K562 (cell line): ENCODE data around the gene SLC35A2. TPM values are rescaled to one million over a fixed set of nuclear protein-coding genes. Genes with fewer than 3 reads are reported as not detected.

Source experiments
- BRD9 ChIP-seq: fragments of 450-650 bp; IDR thresholded peaks from 2 replicates; pipeline ENCODE4 v1.6.1; 2018; ENCODE audit warnings: low read depth; ENCODE audit not compliant: partially characterized antibody
- C11orf30 ChIP-seq: fragments of 450-650 bp; IDR thresholded peaks from 2 replicates; pipeline ENCODE4 v1.6.1; 2016; ENCODE audit warnings: low read depth, mild to moderate bottlenecking
- EHMT2 ChIP-seq: fragments of 450-650 bp; IDR thresholded peaks from 2 replicates; pipeline ENCODE4 v1.6.1; 2018; ENCODE audit warnings: antibody characterized with exemption
- EP400 ChIP-seq: fragments of 450-650 bp; IDR thresholded peaks from 2 replicates; pipeline ENCODE4 v1.6.1; 2017; ENCODE audit warnings: antibody characterized with exemption, mild to moderate bottlenecking, moderate library complexity
- FOXM1 ChIP-seq, 2 experiments: fragments of 450-650 bp in 1 of 2; sonication (generic) in 1 of 2; formaldehyde crosslinking in 1 of 2; IDR thresholded peaks; 2 replicates each; pipeline versions ENCODE4 v1.6.1 to v1.9.0; 2017 to 2022; ENCODE audit warnings: low read depth in 2 of 2, mild to moderate bottlenecking in 2 of 2, missing genetic modification reagents in 1 of 2, moderate library complexity in 1 of 2
- GTF2E2 ChIP-seq: fragments of 200-800 bp; sonication (Bioruptor generic); IDR thresholded peaks from 2 replicates; pipeline ENCODE4 v1.6.1; 2016; ENCODE audit warnings: missing genetic modification characterization, missing compliant biosample characterization
- HDAC1 ChIP-seq, 2 experiments: fragments of 450-650 bp; IDR thresholded peaks; 2 replicates each; pipeline ENCODE4 v1.6.1; 2016 to 2017; ENCODE audit warnings: inconsistent platforms in 1 of 2, mild to moderate bottlenecking in 1 of 2, moderate library complexity in 1 of 2
- IFI16 ChIP-seq: fragments of 250-450 bp; sonication (Bioruptor Pico); IDR thresholded peaks from 2 replicates; pipeline ENCODE4 v2.1.2; 2022; ENCODE audit warnings: mild to moderate bottlenecking, inconsistent platforms
- JUND ChIP-seq, 2 experiments: IDR thresholded peaks; 2 replicates in 1 of 2; 3 replicates in 1 of 2; pipeline ENCODE4 v1.6.1; 2011; ENCODE audit warnings: borderline replicate concordance in 2 of 2, low read depth in 2 of 2, low read length in 2 of 2, improper control_type of control experiment in 1 of 2, missing biosample characterization in 1 of 2, missing genetic modification characterization in 1 of 2, missing genetic modification reagents in 1 of 2
- KAT7 ChIP-seq: sonication (generic); formaldehyde crosslinking; IDR thresholded peaks from 2 replicates; pipeline ENCODE4 v1.8.0; 2022; ENCODE audit warnings: missing genetic modification reagents, mild to moderate bottlenecking, borderline replicate concordance
- L3MBTL2 ChIP-seq: fragments of 450-650 bp; IDR thresholded peaks from 2 replicates; pipeline ENCODE4 v1.6.1; 2016; ENCODE audit warnings: mild to moderate bottlenecking, moderate library complexity
- MAZ ChIP-seq, 2 experiments: fragments of 450-650 bp in 1 of 2; sonication (generic) in 1 of 2; formaldehyde crosslinking; IDR thresholded peaks in 1 of 2; conservative IDR thresholded peaks in 1 of 2; 2 replicates each; pipeline versions ENCODE4 v1.4.0 to v1.5.0; 2020; ENCODE audit warnings: mild to moderate bottlenecking in 1 of 2, missing genetic modification reagents in 1 of 2
- NRF1 ChIP-seq, 2 experiments: fragments of 450-650 bp; IDR thresholded peaks in 1 of 2; conservative IDR thresholded peaks in 1 of 2; 2 replicates each; pipeline ENCODE4 v1.6.1; 2014; ENCODE audit warnings: mild to moderate bottlenecking in 2 of 2
- POLR2A ChIP-seq: fragments of 450-650 bp; conservative IDR thresholded peaks from 2 replicates; pipeline ENCODE4 v1.6.1; 2016
- POLR2H ChIP-seq: IDR thresholded peaks from 2 replicates; pipeline ENCODE4 v1.6.1; 2016; ENCODE audit warnings: missing genetic modification characterization, low read depth, mild to moderate bottlenecking, control low read depth, missing compliant biosample characterization, moderate library complexity
- ZNF263 ChIP-seq: sonication (generic); formaldehyde crosslinking; IDR thresholded peaks from 2 replicates; pipeline ENCODE4 v1.8.0; 2022; ENCODE audit warnings: mild to moderate bottlenecking, missing genetic modification reagents, borderline replicate concordance
- polyA plus RNA-seq, 8 experiments: library from polyadenylated mRNA; depleted of rRNA in 4 of 8; stranded (reverse) in 5 of 8; unstranded in 3 of 8; fragments of >200 nt; fragmentation: Nextera tagmentation in 2 of 8; fragmentation: Illumina TruSeq in 1 of 8; extraction: Ambion mirVana in 2 of 8; extraction: Trizol in 1 of 8; gene quantifications; 2 replicates each; pipeline versions ENCODE4 v1.2.1 to v1.2.3, GENCODE V29; 2011 to 2014; ENCODE audit warnings: inconsistent platforms in 1 of 8, missing spikeins in 1 of 8
- total RNA-seq, 7 experiments: library from RNA; depleted of rRNA in 6 of 7; stranded (reverse); fragments of >200 nt in 6 of 7; fragmentation: Illumina TruSeq in 2 of 7; extraction: Trizol in 2 of 7; gene quantifications; 2 replicates each; pipeline versions ENCODE4 v1.2.1 to v1.2.3, GENCODE V29; 2011 to 2021; ENCODE audit warnings: low replicate concordance in 1 of 7
- TF ChIP-seq, protein P1 (sequence below): fragments of 250-450 bp; sonication (Bioruptor Pico); IDR thresholded peaks from 2 replicates; pipeline ENCODE4 v1.4.0; 2020; ENCODE audit warnings: borderline replicate concordance
- TF ChIP-seq, protein P2 (sequence below): sonication (generic); formaldehyde crosslinking; IDR thresholded peaks from 2 replicates; pipeline ENCODE4 v1.8.0; 2022; ENCODE audit warnings: mild to moderate bottlenecking, missing genetic modification reagents
- TF ChIP-seq, protein P3 (sequence below): fragments of 250-450 bp; sonication (Bioruptor Pico); IDR thresholded peaks from 2 replicates; pipeline ENCODE4 v1.5.0; 2022; ENCODE audit warnings: mild to moderate bottlenecking

The SLC35A2 gene
- total and polyA plus RNA-seq, 9 of the 15 experiments (the other 6 are each of a cell fraction or from before 2014, with no cell fraction given) = 3.3 to 38.9 (median 20.0) TPM

DNA sequence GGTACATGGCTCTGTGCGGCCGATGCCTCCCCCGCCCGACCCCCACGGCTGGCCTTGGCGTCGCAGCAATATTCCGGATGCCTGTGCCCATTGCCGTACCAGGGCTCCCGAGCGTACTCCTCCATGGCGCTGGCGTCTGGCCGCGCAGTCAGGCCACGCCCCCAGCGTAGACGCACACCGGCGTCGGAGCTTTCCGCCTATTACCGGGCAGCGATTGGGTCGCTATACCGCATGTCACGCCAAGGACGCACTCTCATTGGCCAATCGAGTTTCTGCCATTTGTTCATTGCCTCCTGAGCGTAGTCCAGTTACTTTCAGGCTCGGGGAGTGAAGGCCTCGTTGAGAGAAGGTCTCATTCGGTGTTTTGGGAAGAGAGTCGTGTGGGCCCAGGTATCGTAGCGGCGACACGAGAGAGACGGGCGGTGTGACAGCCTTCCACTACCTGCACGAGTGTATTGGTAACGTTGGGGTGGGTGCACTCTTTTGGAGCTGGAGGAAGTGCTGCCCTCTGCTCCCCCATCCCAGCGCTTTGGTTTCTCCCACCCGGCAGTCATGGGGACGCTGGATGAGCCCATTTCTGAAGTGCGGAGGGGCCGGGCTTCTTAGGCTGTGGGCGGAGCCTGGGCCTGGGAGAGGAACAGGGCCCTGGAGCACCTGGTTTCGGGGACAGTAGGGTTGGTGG, 13.7 kb downstream of the SLC35A2 start, which contains the start of the genes PQBP1 and TIMM17B (continued):
- TF ChIP-seq POLR2H (tag) = peak; percentile 91
- 0 out of 2 replicates have a peak, but pooled peaks have one; percentile 33 for TF ChIP-seq C11orf30
- peak in 1 of 2 experiments; percentile 30; a peak in 2 of 4 replicates for TF ChIP-seq HDAC1 (IDR thresholded peaks at IDR 0.05)
- peak; percentile 82 to 85 for TF ChIP-seq NRF1 (conservative IDR thresholded peaks at IDR 0.05 in 1 of 2, IDR thresholded peaks at IDR 0.05 in 1 of 2)
- TF ChIP-seq GTF2E2 (tag) = peak; percentile 23; the same call in 1 of the 2 replicates
- peak; percentile 97 for TF ChIP-seq POLR2A
- TF ChIP-seq, protein P1, sequence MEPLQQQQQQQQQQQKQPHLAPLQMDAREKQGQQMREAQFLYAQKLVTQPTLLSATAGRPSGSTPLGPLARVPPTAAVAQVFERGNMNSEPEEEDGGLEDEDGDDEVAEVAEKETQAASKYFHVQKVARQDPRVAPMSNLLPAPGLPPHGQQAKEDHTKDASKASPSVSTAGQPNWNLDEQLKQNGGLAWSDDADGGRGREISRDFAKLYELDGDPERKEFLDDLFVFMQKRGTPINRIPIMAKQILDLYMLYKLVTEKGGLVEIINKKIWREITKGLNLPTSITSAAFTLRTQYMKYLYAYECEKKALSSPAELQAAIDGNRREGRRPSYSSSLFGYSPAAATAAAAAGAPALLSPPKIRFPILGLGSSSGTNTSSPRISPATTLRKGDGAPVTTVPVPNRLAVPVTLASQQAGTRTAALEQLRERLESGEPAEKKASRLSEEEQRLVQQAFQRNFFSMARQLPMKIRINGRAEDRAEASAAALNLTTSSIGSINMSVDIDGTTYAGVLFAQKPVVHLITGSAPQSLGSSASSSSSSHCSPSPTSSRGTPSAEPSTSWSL = no peak
- peak; percentile 47; the same call in 1 of the 2 replicates for TF ChIP-seq ZNF263
- TF ChIP-seq JUND (IDR thresholded peaks at IDR 0.05; ENCODE audit: borderline replicate concordance, low read depth, low read length) = peak; percentile 91
- no peak for TF ChIP-seq JUND (tag; IDR thresholded peaks at IDR 0.05; ENCODE audit: borderline replicate concordance, low read depth, low read length)
- TF ChIP-seq MAZ (CRISPR knock-in tag; conservative IDR thresholded peaks at IDR 0.05 in 1 of 2, IDR thresholded peaks at IDR 0.05 in 1 of 2) = peak; percentile 4 to 27; a peak in 1 of 4 replicates
- peak; percentile 29 for TF ChIP-seq BRD9
- TF ChIP-seq FOXM1 (IDR thresholded peaks at IDR 0.05; ENCODE audit: low read depth) = peak; percentile 42; the same call in 1 of the 2 replicates
- no peak for TF ChIP-seq FOXM1 (CRISPR knock-in tag; IDR thresholded peaks at IDR 0.05; ENCODE audit: low read depth)
- TF ChIP-seq IFI16 (CRISPR knock-in tag) = no peak
- TF ChIP-seq, protein P2, sequence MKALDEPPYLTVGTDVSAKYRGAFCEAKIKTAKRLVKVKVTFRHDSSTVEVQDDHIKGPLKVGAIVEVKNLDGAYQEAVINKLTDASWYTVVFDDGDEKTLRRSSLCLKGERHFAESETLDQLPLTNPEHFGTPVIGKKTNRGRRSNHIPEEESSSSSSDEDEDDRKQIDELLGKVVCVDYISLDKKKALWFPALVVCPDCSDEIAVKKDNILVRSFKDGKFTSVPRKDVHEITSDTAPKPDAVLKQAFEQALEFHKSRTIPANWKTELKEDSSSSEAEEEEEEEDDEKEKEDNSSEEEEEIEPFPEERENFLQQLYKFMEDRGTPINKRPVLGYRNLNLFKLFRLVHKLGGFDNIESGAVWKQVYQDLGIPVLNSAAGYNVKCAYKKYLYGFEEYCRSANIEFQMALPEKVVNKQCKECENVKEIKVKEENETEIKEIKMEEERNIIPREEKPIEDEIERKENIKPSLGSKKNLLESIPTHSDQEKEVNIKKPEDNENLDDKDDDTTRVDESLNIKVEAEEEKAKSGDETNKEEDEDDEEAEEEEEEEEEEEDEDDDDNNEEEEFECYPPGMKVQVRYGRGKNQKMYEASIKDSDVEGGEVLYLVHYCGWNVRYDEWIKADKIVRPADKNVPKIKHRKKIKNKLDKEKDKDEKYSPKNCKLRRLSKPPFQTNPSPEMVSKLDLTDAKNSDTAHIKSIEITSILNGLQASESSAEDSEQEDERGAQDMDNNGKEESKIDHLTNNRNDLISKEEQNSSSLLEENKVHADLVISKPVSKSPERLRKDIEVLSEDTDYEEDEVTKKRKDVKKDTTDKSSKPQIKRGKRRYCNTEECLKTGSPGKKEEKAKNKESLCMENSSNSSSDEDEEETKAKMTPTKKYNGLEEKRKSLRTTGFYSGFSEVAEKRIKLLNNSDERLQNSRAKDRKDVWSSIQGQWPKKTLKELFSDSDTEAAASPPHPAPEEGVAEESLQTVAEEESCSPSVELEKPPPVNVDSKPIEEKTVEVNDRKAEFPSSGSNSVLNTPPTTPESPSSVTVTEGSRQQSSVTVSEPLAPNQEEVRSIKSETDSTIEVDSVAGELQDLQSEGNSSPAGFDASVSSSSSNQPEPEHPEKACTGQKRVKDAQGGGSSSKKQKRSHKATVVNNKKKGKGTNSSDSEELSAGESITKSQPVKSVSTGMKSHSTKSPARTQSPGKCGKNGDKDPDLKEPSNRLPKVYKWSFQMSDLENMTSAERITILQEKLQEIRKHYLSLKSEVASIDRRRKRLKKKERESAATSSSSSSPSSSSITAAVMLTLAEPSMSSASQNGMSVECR = peak; percentile 77
- TF ChIP-seq EP400 = peak; percentile 61
- TF ChIP-seq, protein P3, sequence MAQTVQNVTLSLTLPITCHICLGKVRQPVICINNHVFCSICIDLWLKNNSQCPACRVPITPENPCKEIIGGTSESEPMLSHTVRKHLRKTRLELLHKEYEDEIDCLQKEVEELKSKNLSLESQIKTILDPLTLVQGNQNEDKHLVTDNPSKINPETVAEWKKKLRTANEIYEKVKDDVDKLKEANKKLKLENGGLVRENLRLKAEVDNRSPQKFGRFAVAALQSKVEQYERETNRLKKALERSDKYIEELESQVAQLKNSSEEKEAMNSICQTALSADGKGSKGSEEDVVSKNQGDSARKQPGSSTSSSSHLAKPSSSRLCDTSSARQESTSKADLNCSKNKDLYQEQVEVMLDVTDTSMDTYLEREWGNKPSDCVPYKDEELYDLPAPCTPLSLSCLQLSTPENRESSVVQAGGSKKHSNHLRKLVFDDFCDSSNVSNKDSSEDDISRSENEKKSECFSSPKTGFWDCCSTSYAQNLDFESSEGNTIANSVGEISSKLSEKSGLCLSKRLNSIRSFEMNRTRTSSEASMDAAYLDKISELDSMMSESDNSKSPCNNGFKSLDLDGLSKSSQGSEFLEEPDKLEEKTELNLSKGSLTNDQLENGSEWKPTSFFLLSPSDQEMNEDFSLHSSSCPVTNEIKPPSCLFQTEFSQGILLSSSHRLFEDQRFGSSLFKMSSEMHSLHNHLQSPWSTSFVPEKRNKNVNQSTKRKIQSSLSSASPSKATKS = no peak
- TF ChIP-seq EHMT2 = no peak
- no peak for TF ChIP-seq KAT7 (CRISPR knock-in tag)
- peak; percentile 14; the same call in 1 of the 2 replicates for TF ChIP-seq L3MBTL2
